HEK293T (cell line): Measurements from ENCODE around the gene SLC37A2.
"Not testable (repeated sequence)": the region's sequence is repeated elsewhere in the genome, so short reads cannot be mapped to it uniquely, and the experiment has no call there.

ENCODE experiments used
- CTCF ChIA-PET: fragments of 350-600 bp; formaldehyde crosslinking; extraction: SDS; loops from one replicate; lab custom pipeline; 2021; ENCODE audit warnings: antibody characterized with exemption, inconsistent platforms; lab: Yijun Ruan, JAX
- POLR2A ChIA-PET: fragments of 350-600 bp; formaldehyde crosslinking; extraction: SDS; loops from one replicate; lab custom pipeline; 2020; ENCODE audit warnings: antibody characterized with exemption, inconsistent platforms; lab: Yijun Ruan, JAX
- DNase-seq: peaks from one replicate; pipeline ENCODE4 v3.0.0; 2012; ENCODE audit warnings: mixed read lengths; ENCODE audit errors: extremely low spot score
- ARNT ChIP-seq: fragments of 450-650 bp; IDR thresholded peaks from 2 replicates; pipeline ENCODE4 v1.6.1; 2017; ENCODE audit warnings: mild to moderate bottlenecking
- BHLHE40 ChIP-seq: fragments of 450-650 bp; IDR thresholded peaks from 2 replicates; pipeline ENCODE4 v1.6.1; 2016; ENCODE audit warnings: mild to moderate bottlenecking, moderate library complexity, borderline replicate concordance
- CTBP1 ChIP-seq: fragments of 450-650 bp; IDR thresholded peaks from 2 replicates; pipeline ENCODE4 v1.6.1; 2016; ENCODE audit warnings: borderline replicate concordance
- ELF4 ChIP-seq: fragments of 450-650 bp; IDR thresholded peaks from 2 replicates; pipeline ENCODE4 v1.6.1; 2017; ENCODE audit warnings: antibody characterized with exemption
- FOXA1 ChIP-seq: fragments of 450-650 bp; IDR thresholded peaks from 2 replicates; pipeline ENCODE4 v1.6.1; 2016; ENCODE audit warnings: mild to moderate bottlenecking
- FOXK2 ChIP-seq: fragments of 450-650 bp; IDR thresholded peaks from 2 replicates; pipeline ENCODE4 v1.6.1; 2016; ENCODE audit warnings: mild to moderate bottlenecking
- FOXM1 ChIP-seq: fragments of 450-650 bp; IDR thresholded peaks from 2 replicates; pipeline ENCODE4 v1.6.1; 2017; ENCODE audit warnings: mild to moderate bottlenecking, borderline replicate concordance
- HDGF ChIP-seq: fragments of 450-650 bp; IDR thresholded peaks from 2 replicates; pipeline ENCODE4 v1.6.1; 2017; ENCODE audit warnings: antibody characterized with exemption, borderline replicate concordance
- L3MBTL2 ChIP-seq: fragments of 450-650 bp; conservative IDR thresholded peaks from 2 replicates; pipeline ENCODE4 v1.6.1; 2016; ENCODE audit warnings: mild to moderate bottlenecking
- LEF1 ChIP-seq: fragments of 450-650 bp; IDR thresholded peaks from 2 replicates; pipeline ENCODE4 v1.6.1; 2017; ENCODE audit warnings: mild to moderate bottlenecking, borderline replicate concordance
- NFRKB ChIP-seq: fragments of 450-650 bp; IDR thresholded peaks from 2 replicates; pipeline ENCODE4 v1.6.1; 2016; ENCODE audit warnings: mild to moderate bottlenecking, moderate library complexity
- PKNOX1 ChIP-seq: fragments of 450-650 bp; IDR thresholded peaks from 2 replicates; pipeline ENCODE4 v1.6.1; 2016
- SP1 ChIP-seq: fragments of 450-650 bp; IDR thresholded peaks from 2 replicates; pipeline ENCODE4 v1.6.1; 2017
- SUZ12 ChIP-seq: fragments of 450-650 bp; IDR thresholded peaks from 2 replicates; pipeline ENCODE4 v1.6.1; 2016; ENCODE audit warnings: mild to moderate bottlenecking
- TARDBP ChIP-seq: fragments of 450-650 bp; IDR thresholded peaks from 2 replicates; pipeline ENCODE4 v1.6.1; 2016
- ZNF384 ChIP-seq: fragments of 450-650 bp; IDR thresholded peaks from 2 replicates; pipeline ENCODE4 v1.6.1; 2016

Gene SLC37A2

GRCh38 chr11:125062931-125063428 lies at the start of gene SLC37A2:
SLC37A2 (plus strand) TSS chr11:125063305; CDS start chr11:125063368, 63 bp downstream.
- POLR2A ChIA-PET = interaction anchor here (1.0 kb wide), 1 partner anchor 109 kb away, joined by 4 read pairs; the partner anchor contains the start of gene CCDC15
- CTCF ChIA-PET = interaction anchor here (0.7 to 1.3 kb wide), 2 partner anchors 20 to 91 kb away, joined by 3 read pairs; no protein-coding TSS in a partner anchor
- peak; percentile 69 for DNase-seq
- TF ChIP-seq L3MBTL2 = peak; percentile 67
- TF ChIP-seq FOXM1 = no peak

GRCh38 chr11:125016413-125016812 lies 46.7 kb upstream of the SLC37A2 start:
- no peak for DNase-seq
- TF ChIP-seq ZNF384 (no peak), PKNOX1 (peak; percentile 22; the same call in 1 of the 2 replicates)
- POLR2A ChIA-PET = no interaction called here
- CTCF ChIA-PET = interaction anchor here (0.6 kb wide), 1 partner anchor 1301 kb away, joined by 4 read pairs; no protein-coding TSS in a partner anchor

- CTCF ChIA-PET = no interaction called here
- TF ChIP-seq FOXA1 (no peak), PKNOX1 (no peak), L3MBTL2 (no peak), ARNT (no peak), SUZ12 (no peak), ZNF384 (no peak), CTBP1 (no peak), SP1 (no peak), ELF4 (no peak), FOXK2 (no peak), FOXM1 (no peak)
These were observed 42.8 kb upstream of the SLC37A2 start for GRCh38 chr11:125020342-125020741.

GRCh38 chr11:125022551-125022950 lies 40.6 kb upstream of the SLC37A2 start:
- TF ChIP-seq HDGF = no peak
- TF ChIP-seq FOXM1 = no peak
- TF ChIP-seq SP1 = no peak
- no peak for TF ChIP-seq LEF1
- TF ChIP-seq NFRKB = no peak
- TF ChIP-seq ARNT = no peak
- no peak for TF ChIP-seq L3MBTL2
- no peak for TF ChIP-seq ZNF384
- no peak for TF ChIP-seq BHLHE40
- TF ChIP-seq ELF4 = no peak
- CTCF ChIA-PET = no interaction called here
- POLR2A ChIA-PET = no interaction called here
- DNase-seq = no peak

More at GRCh38 chr11:125020342-125020741, 42.8 kb upstream of the SLC37A2 start:
- DNase-seq = no peak
- POLR2A ChIA-PET = interaction anchor here (1.2 kb wide), 1 partner anchor 13 kb away, joined by 3 read pairs; no protein-coding TSS in a partner anchor

GRCh38 chr11:125025968-125026367 lies 37.1 kb upstream of the SLC37A2 start:
- TF ChIP-seq ZNF384 = no peak
- TF ChIP-seq ELF4 = no peak
- no peak for TF ChIP-seq PKNOX1
- DNase-seq = no peak
- ChIA-PET CTCF (no interaction called here), POLR2A (no interaction called here)

- DNase-seq, POLR2A ChIA-PET, CTCF ChIA-PET: not testable (repeated sequence)
These were observed 33.7 kb upstream of the SLC37A2 start for GRCh38 chr11:125029431-125029830.

- no peak for TF ChIP-seq ARNT
- no peak for TF ChIP-seq HDGF
- no peak for TF ChIP-seq BHLHE40
- no peak for TF ChIP-seq L3MBTL2
- no peak for TF ChIP-seq LEF1
- no peak for TF ChIP-seq CTBP1
- no peak for TF ChIP-seq SP1
- no peak for TF ChIP-seq TARDBP
- no peak for TF ChIP-seq SUZ12
- ChIA-PET CTCF (no interaction called here), POLR2A (no interaction called here)
- DNase-seq = no peak
These were observed 26.2 kb upstream of the SLC37A2 start for GRCh38 chr11:125036933-125037332.
